OCI-M1 (cell line): Measurements from ENCODE around the gene PDE4DIP.
A peak's percentile ranks its signal among the peaks of the same experiment; 100 is the strongest.
"Not testable (repeated sequence)": the region's sequence is repeated elsewhere in the genome, so short reads cannot be mapped to it uniquely, and the experiment has no call there.

Source experiments
- DNase-seq: peaks from one replicate; lab custom pipeline; 2025; lab: John Stamatoyannopoulos, UW

The PDE4DIP gene

DNA sequence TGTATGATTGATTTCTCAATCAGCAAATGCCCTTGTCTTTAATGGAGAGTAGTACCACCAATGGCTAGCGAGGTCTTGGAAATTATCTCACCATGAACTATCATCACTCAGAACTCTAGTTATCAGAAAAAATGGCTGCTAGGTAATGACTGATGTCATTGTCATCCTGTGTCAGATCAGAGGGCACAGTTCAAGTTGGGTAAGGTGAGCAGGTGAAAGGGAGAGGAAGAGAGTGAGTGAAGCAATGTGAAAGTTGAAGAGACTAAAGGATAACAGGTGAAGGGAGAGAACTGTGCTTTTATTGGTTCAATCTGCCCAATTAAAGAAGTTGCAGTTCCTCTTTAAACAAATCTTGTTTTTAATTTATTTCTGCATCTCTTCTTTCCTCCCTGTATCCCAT, 76.8 kb downstream of the PDE4DIP start:
- DNase-seq: not testable (repeated sequence)

GRCh38 chr1:148923798-148924197, 79.6 kb downstream of the PDE4DIP start:
- not testable (repeated sequence) for DNase-seq

DNA sequence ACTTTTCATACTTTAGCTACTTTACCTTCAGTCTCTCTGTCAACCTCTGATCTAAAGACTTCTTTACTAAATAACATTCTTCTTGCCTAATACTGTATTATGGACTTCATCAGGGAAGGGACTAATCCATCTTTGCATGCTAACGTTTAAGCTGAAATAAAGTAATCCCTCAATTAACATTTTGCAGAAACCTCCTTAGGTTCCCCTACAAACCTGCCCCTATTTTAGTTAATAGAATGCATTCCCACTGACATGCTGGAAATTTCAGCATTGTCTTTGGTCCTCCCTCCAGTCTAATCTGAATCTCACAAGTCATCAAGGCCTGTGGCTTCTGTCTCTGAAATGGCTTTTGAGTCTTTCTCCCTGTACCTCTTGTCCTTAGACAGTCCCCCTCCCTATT, 83.4 kb downstream of the PDE4DIP start:
- DNase-seq: not testable (repeated sequence)

DNA sequence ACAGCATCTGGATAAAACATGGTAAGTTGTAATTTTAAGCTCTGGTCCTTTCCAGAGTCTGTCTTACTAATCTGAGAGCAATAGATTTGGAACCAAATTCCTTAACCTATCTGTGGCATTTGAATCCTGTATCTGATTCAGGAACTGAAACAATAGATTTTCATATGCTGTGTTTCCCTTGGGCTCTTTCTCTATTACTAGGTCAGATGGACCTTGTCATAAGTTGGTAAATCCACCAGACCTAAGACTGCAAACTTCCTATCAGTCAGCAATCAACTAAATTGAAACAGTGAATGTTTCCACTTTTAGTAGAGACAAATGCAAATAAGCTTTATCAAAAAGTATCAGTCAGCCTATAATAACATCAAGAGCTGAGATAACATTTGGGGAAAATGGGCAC, 85.0 kb downstream of the PDE4DIP start:
- not testable (repeated sequence) for DNase-seq

DNA sequence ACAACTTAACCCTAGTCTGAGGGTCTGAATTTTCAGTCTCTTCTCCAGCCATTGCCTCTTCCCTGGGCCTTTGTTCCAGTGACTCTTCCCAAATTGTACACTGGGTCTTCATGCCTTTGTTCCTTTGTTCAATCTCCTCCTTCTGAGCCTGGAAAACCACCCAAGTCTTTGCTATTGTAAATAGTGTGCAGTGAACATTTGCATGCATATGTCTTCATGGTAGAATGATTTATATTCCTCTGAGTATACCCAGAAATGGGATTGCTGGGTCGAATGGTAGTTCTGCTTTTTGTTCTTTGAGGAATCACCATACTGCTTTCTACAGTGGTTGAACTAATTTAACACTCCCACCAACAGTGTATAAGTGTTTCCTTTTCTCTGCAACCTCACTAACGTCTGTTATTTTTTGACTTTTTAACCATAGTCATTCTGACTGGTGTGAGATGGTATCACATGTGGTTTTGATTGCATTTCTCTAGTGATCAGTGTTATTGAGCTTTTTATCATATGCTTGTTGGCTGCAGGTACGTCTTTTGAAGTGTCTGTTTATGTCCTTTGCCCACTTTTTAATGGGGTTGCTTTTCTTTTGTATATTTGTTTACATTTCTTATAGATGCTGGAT, 91.3 kb downstream of the PDE4DIP start:
- not testable (repeated sequence) for DNase-seq

GRCh38 chr1:148942906-148943305, 98.7 kb downstream of the PDE4DIP start:
- DNase-seq: not testable (repeated sequence)

- DNase-seq: not testable (repeated sequence)
Observed at GRCh38 chr1:148945130-148945529, 100.9 kb downstream of the PDE4DIP start.

DNA sequence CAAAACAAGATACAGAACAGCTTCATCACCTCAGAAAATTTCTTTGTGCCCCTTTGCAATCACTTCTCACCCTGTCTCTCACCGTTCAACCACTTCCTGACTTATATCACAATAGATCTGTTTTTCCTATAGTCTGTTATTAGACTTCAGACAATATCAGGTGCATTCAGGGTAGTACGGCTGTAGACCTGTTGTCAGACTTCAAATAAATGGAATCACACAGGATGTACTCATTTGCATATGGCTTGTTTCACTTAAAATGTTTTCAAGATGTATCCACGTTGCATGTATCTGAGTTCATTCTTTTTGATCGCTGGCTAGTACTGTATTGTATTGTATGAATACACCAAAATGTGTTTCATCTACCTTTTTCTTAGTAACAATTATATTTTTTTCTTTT, 104.5 kb downstream of the PDE4DIP start:
- DNase-seq: not testable (repeated sequence)

- DNase-seq: peak; percentile 80
Observed at GRCh38 chr1:148951336-148952227, 107.4 kb downstream of the PDE4DIP start.

GRCh38 chr1:148952253-148952937, 108.2 kb downstream of the PDE4DIP start:
- not testable (repeated sequence) for DNase-seq

GRCh38 chr1:148952938-148953616, 108.8 kb downstream of the PDE4DIP start:
- DNase-seq: peak; percentile 29

GRCh38 chr1:148953730-148954129, 109.5 kb downstream of the PDE4DIP start:
- DNase-seq: not testable (repeated sequence)

- not testable (repeated sequence) for DNase-seq
Observed at GRCh38 chr1:148958343-148958742, 114.1 kb downstream of the PDE4DIP start.

DNA sequence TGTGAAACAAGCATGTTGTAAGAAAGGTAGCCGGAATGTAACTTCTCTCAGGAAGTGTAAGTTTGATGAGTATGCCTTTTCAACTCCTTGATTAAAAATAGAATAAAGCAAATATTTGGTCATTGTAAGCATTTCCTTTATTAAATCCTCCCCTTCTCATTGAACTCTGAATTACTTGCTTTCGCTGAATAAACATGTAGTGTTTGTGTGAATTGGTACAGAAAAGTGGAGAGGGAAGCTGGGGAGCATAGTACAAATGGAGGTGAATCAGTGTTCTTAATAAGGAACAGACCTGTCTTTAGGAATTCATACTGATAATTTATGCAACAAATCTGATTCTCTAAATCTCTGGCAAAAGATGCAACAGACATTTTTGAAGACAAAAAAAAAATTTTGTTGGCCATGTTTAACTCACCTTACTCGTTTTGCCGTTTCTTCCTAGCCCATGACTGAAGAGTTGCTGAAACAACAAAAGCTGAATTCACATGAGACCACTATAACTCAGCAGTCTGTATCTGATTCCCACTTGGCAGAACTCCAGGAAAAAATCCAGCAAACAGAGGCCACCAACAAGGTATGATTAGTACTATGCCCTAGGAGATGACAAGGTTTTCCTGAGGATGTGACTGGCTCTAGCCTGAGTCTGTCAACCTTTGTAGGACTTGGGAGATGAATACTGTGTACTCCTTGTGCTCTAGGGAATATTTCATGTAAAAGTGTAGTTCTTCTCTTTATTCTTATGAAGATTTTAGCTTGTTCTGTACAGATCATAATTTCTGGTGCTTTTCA, 116.2 kb downstream of the PDE4DIP start:
- not testable (repeated sequence) for DNase-seq

- DNase-seq: not testable (repeated sequence)
Observed at GRCh38 chr1:148962127-148962857, 118.1 kb downstream of the PDE4DIP start.

DNA sequence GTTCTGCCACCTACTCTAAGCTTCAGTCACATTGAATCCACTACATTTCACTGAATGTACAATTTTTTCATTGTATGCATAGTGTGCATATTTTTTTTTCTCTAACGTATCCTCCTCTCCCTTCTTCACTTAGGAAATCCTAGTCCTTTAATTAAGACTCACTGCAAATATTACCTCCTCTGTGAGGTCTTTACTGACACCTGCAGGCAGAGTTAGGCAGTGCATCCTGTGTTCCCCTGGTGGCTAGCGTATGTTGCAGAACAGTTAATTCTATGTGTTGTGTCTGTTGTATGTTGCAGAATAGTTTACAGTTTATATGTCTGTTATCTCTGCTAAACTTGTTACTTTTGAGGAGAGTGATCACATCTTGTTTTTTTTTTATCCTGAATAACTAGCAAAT, 121.9 kb downstream of the PDE4DIP start:
- not testable (repeated sequence) for DNase-seq

DNA sequence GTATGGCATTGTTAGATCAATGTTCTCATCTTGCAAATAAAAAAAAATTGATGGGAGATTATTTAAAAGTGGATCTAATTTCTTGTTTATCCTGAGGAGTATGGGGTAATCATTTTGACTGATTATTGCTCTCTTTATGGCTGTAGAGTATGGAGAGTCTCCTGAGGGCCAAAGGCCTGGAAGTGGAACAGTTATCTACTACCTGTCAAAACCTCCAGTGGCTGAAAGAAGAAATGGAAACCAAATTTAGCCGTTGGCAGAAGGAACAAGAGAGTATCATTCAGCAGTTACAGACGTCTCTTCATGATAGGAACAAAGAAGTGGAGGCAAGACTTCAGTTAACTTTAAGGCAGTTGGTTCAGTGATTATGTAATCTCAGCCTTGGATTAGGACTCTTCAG, 123.4 kb downstream of the PDE4DIP start:
- DNase-seq: not testable (repeated sequence)

- not testable (repeated sequence) for DNase-seq
Observed at GRCh38 chr1:148968682-148969081, 124.5 kb downstream of the PDE4DIP start.

DNA sequence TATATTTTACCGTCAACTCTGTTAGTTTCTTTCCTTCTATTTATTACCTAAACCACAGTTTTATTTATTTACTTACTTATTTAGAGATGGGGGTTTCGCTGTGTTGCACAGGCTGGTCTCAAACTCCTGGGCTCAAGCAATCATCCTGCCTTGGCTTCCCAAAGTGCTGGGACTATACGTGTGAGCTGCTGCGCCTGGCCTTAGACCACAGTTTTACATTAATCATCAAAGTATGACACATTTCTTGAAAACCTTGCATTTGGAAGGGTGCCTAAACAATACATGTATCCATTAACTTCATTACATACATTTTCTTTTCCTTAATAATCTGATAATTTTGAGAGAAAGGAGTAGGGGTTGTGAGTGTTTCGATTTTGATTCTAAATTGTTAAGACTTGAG, 124.9 kb downstream of the PDE4DIP start:
- not testable (repeated sequence) for DNase-seq

DNA sequence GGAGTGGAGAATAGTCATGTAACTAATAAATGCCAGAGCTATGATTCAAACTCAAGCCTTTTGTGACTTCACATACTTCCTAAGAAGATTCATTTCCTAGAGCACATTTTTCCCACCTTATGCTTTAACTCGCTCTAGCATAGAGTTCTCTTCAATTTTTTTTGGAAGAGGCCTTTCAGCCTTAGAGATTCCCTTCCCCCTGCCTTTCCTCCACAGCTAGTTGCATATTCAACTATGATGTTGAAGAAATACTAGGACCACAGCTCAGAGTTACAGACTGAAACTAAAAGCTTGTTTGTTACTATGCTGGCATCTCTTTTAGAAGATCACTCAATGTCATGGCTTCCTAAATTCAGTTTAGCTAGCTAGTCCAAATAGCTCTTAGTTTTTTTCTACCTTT, 131.2 kb downstream of the PDE4DIP start:
- DNase-seq: not testable (repeated sequence)
